ENCODE data around the gene MMP20.

DNA sequence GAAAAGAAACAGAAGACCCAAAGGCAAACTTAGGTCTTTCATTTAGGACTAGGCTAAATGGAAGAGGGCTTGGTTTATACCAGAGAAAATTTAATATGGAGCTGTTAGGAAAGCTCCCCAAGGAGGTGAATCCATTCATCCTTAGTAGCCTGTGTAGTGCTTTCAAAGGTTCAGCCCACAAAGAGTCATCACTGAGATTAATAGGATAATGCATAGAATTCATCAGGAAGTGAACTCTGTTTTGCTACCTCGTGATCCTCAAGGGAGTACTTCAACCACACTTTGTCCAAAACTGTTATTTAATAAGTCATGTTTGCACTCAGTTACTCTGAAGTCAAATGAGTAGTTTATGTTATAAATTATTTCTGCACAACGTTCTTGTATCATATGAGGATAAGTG is 51.3 kb downstream of the MMP20 start:
- TF ChIP-seq, protein P1, sequence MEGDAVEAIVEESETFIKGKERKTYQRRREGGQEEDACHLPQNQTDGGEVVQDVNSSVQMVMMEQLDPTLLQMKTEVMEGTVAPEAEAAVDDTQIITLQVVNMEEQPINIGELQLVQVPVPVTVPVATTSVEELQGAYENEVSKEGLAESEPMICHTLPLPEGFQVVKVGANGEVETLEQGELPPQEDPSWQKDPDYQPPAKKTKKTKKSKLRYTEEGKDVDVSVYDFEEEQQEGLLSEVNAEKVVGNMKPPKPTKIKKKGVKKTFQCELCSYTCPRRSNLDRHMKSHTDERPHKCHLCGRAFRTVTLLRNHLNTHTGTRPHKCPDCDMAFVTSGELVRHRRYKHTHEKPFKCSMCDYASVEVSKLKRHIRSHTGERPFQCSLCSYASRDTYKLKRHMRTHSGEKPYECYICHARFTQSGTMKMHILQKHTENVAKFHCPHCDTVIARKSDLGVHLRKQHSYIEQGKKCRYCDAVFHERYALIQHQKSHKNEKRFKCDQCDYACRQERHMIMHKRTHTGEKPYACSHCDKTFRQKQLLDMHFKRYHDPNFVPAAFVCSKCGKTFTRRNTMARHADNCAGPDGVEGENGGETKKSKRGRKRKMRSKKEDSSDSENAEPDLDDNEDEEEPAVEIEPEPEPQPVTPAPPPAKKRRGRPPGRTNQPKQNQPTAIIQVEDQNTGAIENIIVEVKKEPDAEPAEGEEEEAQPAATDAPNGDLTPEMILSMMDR (optimal IDR thresholded peaks at IDR 0.05 in 1 of 3, IDR thresholded peaks at IDR 0.05 in 1 of 3, conservative IDR thresholded peaks at IDR 0.05 in 1 of 3; ENCODE audit: extremely low read depth in 1 of 3, insufficient read depth in 2 of 3, low read length in 3 of 3): no peak
- TF ChIP-seq EZH2 (IDR thresholded peaks at IDR 0.05; ENCODE audit: low read length): no peak
